Epithelial cell of esophagus (primary cell): ENCODE data around the gene GUCY1A2.

Experiments used
- DNase-seq: peaks from one replicate; pipeline ENCODE4 v3.0.0; 2010; ENCODE audit warnings: low read depth
- H3K4me3 ChIP-seq: 2 replicates; pipeline ENCODE4 v1.5.1; 2011; ENCODE audit warnings: mild to moderate bottlenecking, low read length, control low read depth
- TF ChIP-seq, protein P1 (sequence below): IDR thresholded peaks from 2 replicates; pipeline ENCODE4 v1.5.1; 2011; ENCODE audit warnings: low read depth, mild to moderate bottlenecking, low read length, control low read depth, inconsistent platforms; ENCODE audit not compliant: insufficient read depth; ENCODE audit errors: missing control alignments

The GUCY1A2 gene

DNA sequence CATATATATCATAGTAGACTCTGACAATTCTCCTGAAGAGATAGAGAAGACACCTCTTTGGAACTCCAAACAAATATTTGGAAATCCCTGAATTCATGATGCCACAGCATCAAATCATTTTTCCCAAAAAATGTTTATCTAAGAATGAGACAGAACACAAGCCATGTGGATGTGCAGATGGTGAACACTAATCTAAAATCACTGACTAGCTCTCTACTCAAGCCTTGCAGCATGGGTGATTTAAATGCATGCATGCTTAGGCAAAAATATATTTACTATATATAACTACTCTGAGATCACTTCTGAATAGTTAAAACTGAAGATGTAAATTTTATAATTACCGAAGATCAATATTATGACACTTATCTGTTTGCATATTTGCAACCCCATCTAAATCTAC, 289.9 kb downstream of the GUCY1A2 start:
- no peak for DNase-seq
- TF ChIP-seq, protein P1, sequence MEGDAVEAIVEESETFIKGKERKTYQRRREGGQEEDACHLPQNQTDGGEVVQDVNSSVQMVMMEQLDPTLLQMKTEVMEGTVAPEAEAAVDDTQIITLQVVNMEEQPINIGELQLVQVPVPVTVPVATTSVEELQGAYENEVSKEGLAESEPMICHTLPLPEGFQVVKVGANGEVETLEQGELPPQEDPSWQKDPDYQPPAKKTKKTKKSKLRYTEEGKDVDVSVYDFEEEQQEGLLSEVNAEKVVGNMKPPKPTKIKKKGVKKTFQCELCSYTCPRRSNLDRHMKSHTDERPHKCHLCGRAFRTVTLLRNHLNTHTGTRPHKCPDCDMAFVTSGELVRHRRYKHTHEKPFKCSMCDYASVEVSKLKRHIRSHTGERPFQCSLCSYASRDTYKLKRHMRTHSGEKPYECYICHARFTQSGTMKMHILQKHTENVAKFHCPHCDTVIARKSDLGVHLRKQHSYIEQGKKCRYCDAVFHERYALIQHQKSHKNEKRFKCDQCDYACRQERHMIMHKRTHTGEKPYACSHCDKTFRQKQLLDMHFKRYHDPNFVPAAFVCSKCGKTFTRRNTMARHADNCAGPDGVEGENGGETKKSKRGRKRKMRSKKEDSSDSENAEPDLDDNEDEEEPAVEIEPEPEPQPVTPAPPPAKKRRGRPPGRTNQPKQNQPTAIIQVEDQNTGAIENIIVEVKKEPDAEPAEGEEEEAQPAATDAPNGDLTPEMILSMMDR, result no peak
- no peak overlapping the region for H3K4me3 ChIP-seq

DNA sequence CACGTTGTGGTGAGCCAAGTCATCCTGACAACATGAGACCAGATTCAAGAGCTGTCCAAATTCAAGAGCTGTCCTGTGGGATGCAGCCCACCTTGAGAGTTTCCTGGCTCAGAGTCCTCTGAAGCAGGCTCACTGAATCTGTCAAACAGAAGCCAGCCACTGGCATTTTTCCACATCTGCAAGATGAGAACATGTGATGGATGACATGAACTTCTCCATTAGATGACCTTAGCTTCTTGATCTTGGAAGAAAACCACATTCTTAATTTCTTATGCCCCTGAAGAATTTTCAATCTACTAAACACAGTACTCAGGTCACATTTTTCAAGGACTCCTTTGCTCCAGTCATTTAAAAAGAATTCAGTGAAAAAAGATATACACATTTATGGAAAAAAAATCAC, 291.0 kb downstream of the GUCY1A2 start:
- TF ChIP-seq, protein P1, result no peak
- H3K4me3 ChIP-seq, result no peak overlapping the region
- no peak for DNase-seq

DNA sequence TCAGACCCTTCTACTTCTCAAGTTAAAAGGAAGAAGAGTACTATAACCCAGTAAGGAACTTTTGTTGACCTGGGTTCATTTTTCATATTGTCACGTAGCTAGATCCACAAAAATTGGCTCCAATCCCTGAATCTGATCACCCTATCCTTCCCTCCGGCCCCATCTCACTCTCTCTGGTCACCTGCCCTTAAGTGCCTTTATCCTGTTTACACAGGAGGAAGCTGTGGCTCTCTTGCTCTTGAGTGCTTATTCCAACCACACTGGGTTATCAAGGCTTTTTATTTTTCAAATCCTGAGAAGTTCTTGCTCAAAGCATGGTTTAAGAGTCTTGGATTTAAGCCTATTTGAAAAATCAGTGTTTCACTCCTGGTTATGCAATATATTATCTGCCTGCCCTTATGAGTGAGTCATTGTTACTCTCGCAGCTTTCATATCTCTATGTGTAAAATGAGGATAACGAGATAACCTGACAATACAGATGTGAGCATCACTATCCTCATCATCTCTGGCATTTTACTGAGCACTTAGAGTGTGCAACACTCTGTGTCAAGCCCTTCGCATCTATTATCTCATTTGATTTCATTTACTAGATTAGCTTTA, 293.9 kb downstream of the GUCY1A2 start:
- TF ChIP-seq, protein P1, result no peak
- no peak overlapping the region for H3K4me3 ChIP-seq
- DNase-seq, result peak; percentile 54

DNA sequence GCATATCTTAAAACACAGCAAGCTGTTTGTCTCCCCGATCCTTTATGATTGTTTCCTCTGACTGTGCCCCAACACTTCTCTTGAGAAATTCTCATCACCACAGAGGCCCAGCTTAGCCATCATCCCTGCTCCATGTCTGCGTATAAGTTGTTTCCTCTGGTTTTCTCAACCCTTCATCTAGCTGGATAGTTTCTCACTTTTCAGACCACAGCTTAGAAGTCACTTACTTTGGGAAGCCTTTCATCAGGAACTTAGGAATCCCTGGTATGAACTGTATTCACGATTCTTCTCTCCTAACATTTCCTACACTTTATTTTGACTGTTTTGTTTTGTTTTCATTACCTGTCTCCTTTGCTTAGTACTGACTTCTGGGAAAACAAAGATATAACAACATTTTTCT, 295.2 kb downstream of the GUCY1A2 start:
- TF ChIP-seq, protein P1, result no peak
- no peak overlapping the region for H3K4me3 ChIP-seq
- DNase-seq, result no peak

DNA sequence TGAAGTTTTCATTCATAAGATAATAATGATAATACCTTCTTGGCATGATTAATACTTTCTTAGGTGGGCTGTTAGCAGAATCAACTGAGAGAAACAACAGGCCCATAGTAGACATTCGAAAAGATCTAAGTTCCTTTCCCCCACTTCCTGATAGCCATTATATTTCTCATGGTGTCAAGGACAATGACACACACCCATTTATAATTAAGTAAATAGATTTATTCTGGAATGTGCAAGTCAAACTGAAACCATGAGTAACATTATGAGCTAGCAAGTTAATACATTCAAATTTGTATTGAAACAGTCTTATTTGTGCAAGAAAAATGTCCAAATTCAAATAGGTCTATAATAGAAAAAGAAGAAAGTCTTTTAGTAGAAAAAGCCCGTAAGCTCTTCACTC, 301.1 kb downstream of the GUCY1A2 start:
- TF ChIP-seq, protein P1, result no peak
- no peak overlapping the region for H3K4me3 ChIP-seq
- DNase-seq, result peak; percentile 10

DNA sequence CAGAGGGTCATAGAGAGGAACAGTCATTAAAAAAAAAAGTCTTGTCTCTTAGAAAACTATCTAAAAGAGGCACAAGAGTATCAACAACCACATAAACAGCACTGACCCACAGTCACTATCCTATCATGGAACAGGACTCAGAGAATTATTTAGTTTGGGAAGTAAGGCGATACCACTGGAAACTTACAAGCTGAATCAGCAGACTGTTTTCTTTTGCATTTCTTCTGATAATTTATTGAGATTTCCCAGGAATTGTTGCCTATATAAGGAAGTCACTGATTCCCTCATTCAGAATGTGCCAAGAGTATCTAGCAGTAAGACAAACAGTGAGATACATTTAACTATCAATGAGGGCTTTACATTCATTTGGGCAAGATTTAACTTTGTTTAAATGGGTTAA, 304.1 kb downstream of the GUCY1A2 start:
- no peak for DNase-seq
- TF ChIP-seq, protein P1, result no peak
- H3K4me3 ChIP-seq, result no peak overlapping the region

DNA sequence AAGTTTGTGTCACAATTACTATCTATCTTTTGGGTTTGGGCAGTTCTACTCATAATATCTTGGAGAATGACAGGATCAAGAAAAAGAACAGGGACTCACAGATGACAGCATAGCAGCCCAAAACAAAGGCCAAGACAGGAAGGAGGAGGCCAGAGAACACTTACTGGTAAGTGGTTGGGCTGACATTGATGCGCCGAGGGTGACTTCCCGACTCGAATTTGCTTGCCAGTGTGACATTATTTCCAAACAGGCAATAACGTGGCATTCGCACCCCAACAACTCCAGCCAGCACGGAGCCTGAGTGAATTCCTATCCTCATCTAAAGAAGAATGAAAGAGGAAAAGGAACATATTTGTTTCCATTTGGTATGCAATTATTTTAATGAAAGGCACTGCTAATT, 309.9 kb downstream of the GUCY1A2 start:
- DNase-seq, result no peak
- TF ChIP-seq, protein P1, result no peak
- no peak overlapping the region for H3K4me3 ChIP-seq
